ENCODE data around the gene MYH13. TPM values are rescaled to one million over a fixed set of nuclear protein-coding genes. Genes with fewer than 3 reads are reported as not detected.

The MYH13 gene
- total RNA-seq, 1 experiment from 2014 or later: not detected

DNA sequence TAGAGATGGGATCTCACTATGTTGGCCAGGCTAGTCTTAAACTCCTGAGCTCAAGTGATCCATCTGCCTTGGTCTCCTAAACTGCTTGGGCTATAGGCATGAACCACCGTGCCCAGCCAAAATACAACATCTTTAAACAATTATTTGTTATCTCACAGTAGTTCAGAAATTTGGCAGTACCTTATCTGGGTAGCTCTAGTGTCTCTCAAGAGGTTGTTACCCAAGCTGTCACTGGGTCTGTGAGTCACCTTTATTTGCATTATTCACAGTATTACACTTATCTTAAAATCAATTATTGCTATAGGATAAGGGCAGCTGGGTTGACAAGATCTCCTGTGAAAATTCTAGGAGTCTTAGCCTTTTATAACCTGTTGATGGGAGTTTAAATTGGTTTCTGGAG is 110.4 kb downstream of the MYH13 start:
- no peak overlapping the region for H2AK5ac ChIP-seq (ENCODE audit: insufficient read length, low read length)
- H3K18ac ChIP-seq (ENCODE audit: insufficient read length, low read depth, low read length): no peak overlapping the region
- DNase-seq: no peak
- no peaks in the 10 kb centered on the region for H3K23me2 ChIP-seq (ENCODE audit: insufficient read length, low read depth, low read length, poor library complexity, severe bottlenecking)
- Mint-ChIP-seq H3K4me1 (no peaks in the 10 kb centered on the region; a peak in 2 of 4 replicates), H3K36me3 (ENCODE audit: insufficient read depth in 1 of 3, low read depth in 3 of 3) (no peaks in the 10 kb centered on the region), H3K27ac (no peak overlapping the region), H3K27me3 (ENCODE audit: low read depth) (no peaks in the 10 kb centered on the region; the same call in 1 of the 2 replicates), H3K4me3 (no peak overlapping the region), H3K9me3 (peaks cover 0 to 5% of the 10 kb centered on the region in 2 experiments; a peak in 2 of 5 replicates)
- no peak overlapping the region for H3K23ac ChIP-seq (ENCODE audit: insufficient read length, low read depth, low read length)
- no peak overlapping the region for H2BK12ac ChIP-seq (ENCODE audit: insufficient read length, low read depth, low read length)
- H4K8ac ChIP-seq (replicated peaks; ENCODE audit: insufficient read length, low read depth, low read length): no peak overlapping the region
- H3K56ac ChIP-seq (ENCODE audit: insufficient read length, low read depth, low read length): no peak overlapping the region
- H2BK20ac ChIP-seq (ENCODE audit: low read depth, low read length, poor library complexity, severe bottlenecking): no peak overlapping the region
- H2AFZ ChIP-seq (ENCODE audit: low read length): no peak overlapping the region
- no peak overlapping the region for H2BK5ac ChIP-seq (ENCODE audit: insufficient read length, low read length)
- no peaks in the 10 kb centered on the region for H3K9me3 ChIP-seq (ENCODE audit: control insufficient read depth, low read depth, low read length)
- no peak overlapping the region for H3K4ac ChIP-seq (ENCODE audit: low read depth, low read length)
- H4K20me1 ChIP-seq (ENCODE audit: control insufficient read depth, insufficient read depth, insufficient read length): no peaks in the 10 kb centered on the region
- H2BK120ac ChIP-seq (ENCODE audit: low read depth, low read length, poor library complexity, severe bottlenecking): no peak overlapping the region
- no peak overlapping the region for H4K5ac ChIP-seq (ENCODE audit: insufficient read length, low read depth, low read length)
- no peak overlapping the region for H3K27ac ChIP-seq (ENCODE audit: insufficient read length, low read depth, low read length)
- TF ChIP-seq, protein P1, sequence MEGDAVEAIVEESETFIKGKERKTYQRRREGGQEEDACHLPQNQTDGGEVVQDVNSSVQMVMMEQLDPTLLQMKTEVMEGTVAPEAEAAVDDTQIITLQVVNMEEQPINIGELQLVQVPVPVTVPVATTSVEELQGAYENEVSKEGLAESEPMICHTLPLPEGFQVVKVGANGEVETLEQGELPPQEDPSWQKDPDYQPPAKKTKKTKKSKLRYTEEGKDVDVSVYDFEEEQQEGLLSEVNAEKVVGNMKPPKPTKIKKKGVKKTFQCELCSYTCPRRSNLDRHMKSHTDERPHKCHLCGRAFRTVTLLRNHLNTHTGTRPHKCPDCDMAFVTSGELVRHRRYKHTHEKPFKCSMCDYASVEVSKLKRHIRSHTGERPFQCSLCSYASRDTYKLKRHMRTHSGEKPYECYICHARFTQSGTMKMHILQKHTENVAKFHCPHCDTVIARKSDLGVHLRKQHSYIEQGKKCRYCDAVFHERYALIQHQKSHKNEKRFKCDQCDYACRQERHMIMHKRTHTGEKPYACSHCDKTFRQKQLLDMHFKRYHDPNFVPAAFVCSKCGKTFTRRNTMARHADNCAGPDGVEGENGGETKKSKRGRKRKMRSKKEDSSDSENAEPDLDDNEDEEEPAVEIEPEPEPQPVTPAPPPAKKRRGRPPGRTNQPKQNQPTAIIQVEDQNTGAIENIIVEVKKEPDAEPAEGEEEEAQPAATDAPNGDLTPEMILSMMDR (conservative IDR thresholded peaks at IDR 0.05): no peak
- no peaks in the 10 kb centered on the region for H3K4me1 ChIP-seq (ENCODE audit: insufficient read depth, low read length)
- H3K14ac ChIP-seq (ENCODE audit: insufficient read depth, low read length): no peak overlapping the region
- H3K9ac ChIP-seq (ENCODE audit: extremely low read depth, insufficient read length, low read length): no peak overlapping the region
- H3K79me1 ChIP-seq (ENCODE audit: insufficient read depth, low read depth, low read length, poor library complexity, severe bottlenecking): no peaks in the 10 kb centered on the region
- no peaks in the 10 kb centered on the region for H3K79me2 ChIP-seq (ENCODE audit: insufficient read depth, low read length)
- no CpG with 5 or more reads among the region's 1 CpG for WGBS (ENCODE audit: extremely low coverage, insufficient read length, low lambda C conversion rate)
- no peak overlapping the region for H2BK15ac ChIP-seq (ENCODE audit: low read depth, low read length)
- no peak overlapping the region for H4K91ac ChIP-seq (ENCODE audit: insufficient read length, low read depth, low read length)
- H3K27me3 ChIP-seq (ENCODE audit: insufficient read depth, low read length): no peaks in the 10 kb centered on the region
- H3K4me2 ChIP-seq (ENCODE audit: insufficient read depth, insufficient read length, low read length): no peak overlapping the region
- no peak overlapping the region for H3T11ph ChIP-seq (ENCODE audit: low read length)
